H1 (cell line): Measurements from ENCODE around the gene UNC5B.

Experiments used
- BRCA1 ChIP-seq: IDR thresholded peaks from 2 replicates; pipeline ENCODE4 v1.6.1; 2012; ENCODE audit warnings: low read depth, low read length, improper control_type of control experiment
- CEBPB ChIP-seq: IDR thresholded peaks from 2 replicates; pipeline ENCODE4 v1.6.1; 2012; ENCODE audit warnings: low read depth, low read length
- CHD2 ChIP-seq: IDR thresholded peaks from 2 replicates; pipeline ENCODE4 v1.6.1; 2012; ENCODE audit warnings: low read length, improper control_type of control experiment
- CTCF ChIP-seq, 3 experiments: IDR thresholded peaks; 1 replicate in 2 of 3; 2 replicates in 1 of 3; pipeline versions ENCODE4 v1.5.1 to v1.6.1; 2011; ENCODE audit warnings: low read length in 3 of 3, mild to moderate bottlenecking in 3 of 3, inconsistent platforms in 2 of 3, low read depth in 1 of 3, moderate library complexity in 1 of 3; ENCODE audit not compliant: insufficient read depth in 1 of 3; ENCODE audit errors: control extremely low read depth in 1 of 3
- EGR1 ChIP-seq: IDR thresholded peaks from 2 replicates; pipeline ENCODE4 v1.6.1; 2011; ENCODE audit warnings: low read depth, low read length, borderline replicate concordance
- EP300 ChIP-seq, 2 experiments: IDR thresholded peaks; 1 replicate in 1 of 2; 2 replicates in 1 of 2; pipeline ENCODE4 v1.6.1; 2011 to 2012; ENCODE audit warnings: low read depth in 2 of 2, low read length in 2 of 2, mild to moderate bottlenecking in 2 of 2, borderline replicate concordance in 1 of 2, inconsistent platforms in 1 of 2, moderate library complexity in 1 of 2
- HDAC2 ChIP-seq, 2 experiments: fragments of 300-600 bp in 1 of 2; sonication (generic) in 1 of 2; IDR thresholded peaks; 2 replicates each; pipeline ENCODE4 v1.6.1; 2011 to 2012; ENCODE audit warnings: low read depth in 2 of 2, low read length in 2 of 2, mild to moderate bottlenecking in 2 of 2, moderate library complexity in 2 of 2, borderline replicate concordance in 1 of 2, inconsistent platforms in 1 of 2
- JUN ChIP-seq: IDR thresholded peaks from 2 replicates; pipeline ENCODE4 v1.6.1; 2011; ENCODE audit warnings: low read depth, mild to moderate bottlenecking, improper control_type of control experiment, low read length
- KDM4A ChIP-seq: IDR thresholded peaks from one replicate; pipeline ENCODE4 v1.7.1; 2012; ENCODE audit warnings: low read depth, mild to moderate bottlenecking, moderate library complexity, low read length, inconsistent platforms; ENCODE audit not compliant: severe bottlenecking
- POU5F1 ChIP-seq: IDR thresholded peaks from 2 replicates; pipeline ENCODE4 v1.6.1; 2011; ENCODE audit warnings: low read depth, mild to moderate bottlenecking, low read length, moderate library complexity
- RFX5 ChIP-seq: IDR thresholded peaks from 2 replicates; pipeline ENCODE4 v1.6.1; 2011; ENCODE audit warnings: low read depth, low read length, improper control_type of control experiment, borderline replicate concordance
- RNF2 ChIP-seq: fragments of 200-900, 300-1000 bp; sonication (generic); IDR thresholded peaks from 2 replicates; pipeline ENCODE4 v1.7.1; 2016; ENCODE audit warnings: borderline replicate concordance, low read depth, mild to moderate bottlenecking, antibody characterized with exemption, low read length; ENCODE audit not compliant: poor library complexity, severe bottlenecking; ENCODE audit errors: missing control alignments
- RXRA ChIP-seq: IDR thresholded peaks from 2 replicates; pipeline ENCODE4 v1.6.1; 2011; ENCODE audit warnings: low read depth, mild to moderate bottlenecking, low read length, moderate library complexity; ENCODE audit not compliant: insufficient read depth
- TCF12 ChIP-seq: IDR thresholded peaks from 2 replicates; pipeline ENCODE4 v1.6.1; 2011; ENCODE audit warnings: low read depth, mild to moderate bottlenecking, low read length

- no peak for TF ChIP-seq CTCF (IDR thresholded peaks at IDR 0.05; ENCODE audit: control extremely low read depth in 1 of 3, insufficient read depth in 1 of 3, low read depth in 1 of 3, low read length in 3 of 3)
- no peak for TF ChIP-seq RXRA
- TF ChIP-seq CHD2: no peak
- no peak for TF ChIP-seq JUN
- no peak for TF ChIP-seq RFX5
- no peak for TF ChIP-seq POU5F1
- TF ChIP-seq RNF2: no peak
- no peak for TF ChIP-seq EGR1
- no peak for TF ChIP-seq CEBPB
- TF ChIP-seq HDAC2 (IDR thresholded peaks at IDR 0.05; ENCODE audit: borderline replicate concordance in 1 of 2, low read depth in 2 of 2, low read length in 2 of 2): no peak
- TF ChIP-seq TCF12: no peak
- TF ChIP-seq BRCA1: no peak
- no peak for TF ChIP-seq EP300 (IDR thresholded peaks at IDR 0.05; ENCODE audit: borderline replicate concordance in 1 of 2, low read depth in 2 of 2, low read length in 2 of 2)
- TF ChIP-seq KDM4A: no peak
Measured at GRCh38 chr10:71334221-71334791, 121.9 kb downstream of the UNC5B start.
